GM12872 (cell line): ENCODE results near the gene CDK17.

ENCODE experiments used
- TF ChIP-seq, protein P1 (sequence below): IDR thresholded peaks from 3 replicates; pipeline ENCODE4 v1.5.1; 2011; ENCODE audit warnings: low read depth, mild to moderate bottlenecking, low read length, moderate library complexity; ENCODE audit not compliant: insufficient read depth

Gene CDK17

GRCh38 chr12:96297504-96297903 is 102.7 kb downstream of the CDK17 start:
- TF ChIP-seq, protein P1, sequence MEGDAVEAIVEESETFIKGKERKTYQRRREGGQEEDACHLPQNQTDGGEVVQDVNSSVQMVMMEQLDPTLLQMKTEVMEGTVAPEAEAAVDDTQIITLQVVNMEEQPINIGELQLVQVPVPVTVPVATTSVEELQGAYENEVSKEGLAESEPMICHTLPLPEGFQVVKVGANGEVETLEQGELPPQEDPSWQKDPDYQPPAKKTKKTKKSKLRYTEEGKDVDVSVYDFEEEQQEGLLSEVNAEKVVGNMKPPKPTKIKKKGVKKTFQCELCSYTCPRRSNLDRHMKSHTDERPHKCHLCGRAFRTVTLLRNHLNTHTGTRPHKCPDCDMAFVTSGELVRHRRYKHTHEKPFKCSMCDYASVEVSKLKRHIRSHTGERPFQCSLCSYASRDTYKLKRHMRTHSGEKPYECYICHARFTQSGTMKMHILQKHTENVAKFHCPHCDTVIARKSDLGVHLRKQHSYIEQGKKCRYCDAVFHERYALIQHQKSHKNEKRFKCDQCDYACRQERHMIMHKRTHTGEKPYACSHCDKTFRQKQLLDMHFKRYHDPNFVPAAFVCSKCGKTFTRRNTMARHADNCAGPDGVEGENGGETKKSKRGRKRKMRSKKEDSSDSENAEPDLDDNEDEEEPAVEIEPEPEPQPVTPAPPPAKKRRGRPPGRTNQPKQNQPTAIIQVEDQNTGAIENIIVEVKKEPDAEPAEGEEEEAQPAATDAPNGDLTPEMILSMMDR: no peak

DNA sequence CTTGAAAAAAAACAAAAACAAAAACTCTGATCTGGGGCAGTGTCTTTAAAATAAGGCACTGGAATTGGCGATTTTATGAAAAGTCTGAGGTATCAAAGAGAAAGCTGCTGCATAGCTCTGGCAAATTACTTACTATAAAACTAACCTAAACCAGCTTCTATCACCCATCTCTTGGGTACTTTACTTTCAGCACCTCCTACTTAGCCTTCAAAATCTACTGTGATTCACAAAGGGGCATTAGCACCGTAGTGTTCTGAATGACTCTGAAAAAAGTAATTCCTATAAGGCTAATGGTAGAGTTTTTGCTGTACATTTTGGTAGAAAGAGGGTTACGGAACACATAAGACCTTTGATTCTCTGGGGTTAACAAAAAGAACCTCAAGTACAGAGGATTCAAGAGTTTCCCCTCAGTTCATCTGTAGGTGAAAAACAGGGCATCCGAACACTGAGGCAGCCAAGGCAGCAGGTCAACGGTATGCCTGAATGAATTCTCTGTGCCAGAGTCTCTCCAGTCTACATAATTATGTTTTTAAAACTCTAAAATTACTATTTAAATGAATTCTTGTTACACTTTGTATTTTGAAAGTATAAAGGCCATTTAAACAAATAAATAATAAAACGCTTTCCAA is 104.6 kb downstream of the CDK17 start:
- TF ChIP-seq, protein P1: no peak

- TF ChIP-seq, protein P1: no peak
Observed at GRCh38 chr12:96294831-96295230, 105.4 kb downstream of the CDK17 start.

DNA sequence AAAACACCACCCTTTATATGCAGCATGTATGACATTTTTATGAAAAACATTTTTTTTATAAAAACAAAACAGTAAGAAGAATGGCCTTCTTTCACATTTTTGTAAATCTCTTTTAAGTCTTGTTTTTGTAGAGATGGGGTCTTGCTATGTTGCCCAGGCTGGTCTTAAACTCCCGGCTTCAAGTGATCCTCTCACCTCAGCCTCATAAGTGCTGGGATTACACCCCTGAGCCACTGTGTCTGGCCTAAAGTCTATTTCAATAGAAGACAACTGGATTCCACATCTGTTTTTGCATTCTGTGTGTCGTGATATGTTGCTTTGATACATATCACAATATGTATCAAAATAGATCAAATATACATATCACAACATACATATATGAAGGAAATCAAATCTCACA is 107.1 kb downstream of the CDK17 start:
- TF ChIP-seq, protein P1: no peak

DNA sequence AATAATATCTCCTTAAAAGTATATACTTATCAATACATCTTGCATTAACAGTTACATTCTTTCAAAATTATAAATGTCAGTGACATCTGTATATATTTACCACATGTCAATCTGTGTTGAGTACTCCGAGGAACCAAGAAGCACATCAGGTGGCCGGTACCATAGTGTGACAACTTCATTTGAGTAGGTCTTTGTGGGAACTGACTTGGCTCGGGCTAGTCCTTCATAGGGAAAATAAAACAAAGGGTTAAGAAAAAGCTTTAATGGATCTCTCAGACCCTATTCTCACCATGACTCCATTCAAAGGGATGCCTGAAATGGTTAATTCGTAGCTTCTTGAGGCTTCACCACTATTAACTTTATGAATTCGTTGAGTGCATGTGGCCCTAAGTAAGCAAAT is 111.2 kb downstream of the CDK17 start:
- TF ChIP-seq, protein P1: no peak

DNA sequence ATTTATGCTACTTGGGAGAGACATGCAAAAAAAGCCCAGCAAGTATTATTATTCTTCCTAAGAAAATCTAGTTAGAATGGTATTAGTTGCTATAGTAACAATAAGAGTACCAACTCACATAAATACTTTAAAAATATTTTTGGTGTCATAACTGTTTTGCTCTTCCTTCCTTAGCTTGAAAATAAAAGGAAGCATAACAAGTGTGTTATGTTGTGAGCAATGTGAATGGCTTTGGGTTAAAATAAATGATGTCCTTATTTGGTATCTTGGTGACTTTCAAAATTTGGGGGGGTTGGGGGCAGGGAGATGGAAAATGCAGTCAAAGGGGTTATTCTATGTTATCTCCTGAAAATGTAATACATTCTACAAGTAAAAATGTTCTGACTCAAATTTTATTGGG is 115.1 kb downstream of the CDK17 start:
- TF ChIP-seq, protein P1: no peak

- TF ChIP-seq, protein P1: no peak
Observed at GRCh38 chr12:96274331-96274730, 125.9 kb downstream of the CDK17 start.
